Right lobe of liver (tissue), 4 donors: ENCODE results near the gene MFSD12.

ENCODE experiments used
- CTCF ChIP-seq, 4 donors: fragments of 200-600 bp in 3 of 4; fragments of 450-650 bp in 1 of 4; IDR thresholded peaks; one replicate each; pipeline versions ENCODE4 v1.5.1 to v1.8.0; 2016 to 2022; ENCODE audit warnings: antibody characterized with exemption in 4 of 4, mild to moderate bottlenecking in 2 of 4
- POLR2A ChIP-seq: fragments of 450-650 bp; IDR thresholded peaks from one replicate; pipeline ENCODE4 v1.6.1; 2017; ENCODE audit warnings: antibody characterized with exemption, mild to moderate bottlenecking
- donor health status: DM: no; HTN: no; CAD: no.
- donor health status: DM: no; HTN: no; CAD: no.
- donor health status: DM: no; HTN: yes; CAD: no.

- no peak for TF ChIP-seq POLR2A
- TF ChIP-seq CTCF (IDR thresholded peaks at IDR 0.05): no peak
These were observed 886 bp downstream of the MFSD12 start for GRCh38 chr19:3556423-3556977.
